ENCODE data around the gene BARD1. TPM values are rescaled to one million over a fixed set of nuclear protein-coding genes. Genes with fewer than 3 reads are reported as not detected.

BARD1 gene
- 24.4 and 34.0 TPM in 2 replicates for total RNA-seq

GRCh38 chr2:214808981-214809750, at the start of gene BARD1:
Gene BARD1 (minus strand): TSS chr2:214809683. CDS start chr2:214809569, 114 bp downstream.

Data from aortic smooth muscle cell (primary cell).